Right forelimb (tissue), 1 donor: Measurements from ENCODE around the gene SOX12.
"Not testable (repeated sequence)": the region's sequence is repeated elsewhere in the genome, so short reads cannot be mapped to it uniquely, and the experiment has no call there.

Source experiments
- DNase-seq: peaks from one replicate; pipeline ENCODE4 v3.0.0-alpha.2; 2018

The SOX12 gene

DNA sequence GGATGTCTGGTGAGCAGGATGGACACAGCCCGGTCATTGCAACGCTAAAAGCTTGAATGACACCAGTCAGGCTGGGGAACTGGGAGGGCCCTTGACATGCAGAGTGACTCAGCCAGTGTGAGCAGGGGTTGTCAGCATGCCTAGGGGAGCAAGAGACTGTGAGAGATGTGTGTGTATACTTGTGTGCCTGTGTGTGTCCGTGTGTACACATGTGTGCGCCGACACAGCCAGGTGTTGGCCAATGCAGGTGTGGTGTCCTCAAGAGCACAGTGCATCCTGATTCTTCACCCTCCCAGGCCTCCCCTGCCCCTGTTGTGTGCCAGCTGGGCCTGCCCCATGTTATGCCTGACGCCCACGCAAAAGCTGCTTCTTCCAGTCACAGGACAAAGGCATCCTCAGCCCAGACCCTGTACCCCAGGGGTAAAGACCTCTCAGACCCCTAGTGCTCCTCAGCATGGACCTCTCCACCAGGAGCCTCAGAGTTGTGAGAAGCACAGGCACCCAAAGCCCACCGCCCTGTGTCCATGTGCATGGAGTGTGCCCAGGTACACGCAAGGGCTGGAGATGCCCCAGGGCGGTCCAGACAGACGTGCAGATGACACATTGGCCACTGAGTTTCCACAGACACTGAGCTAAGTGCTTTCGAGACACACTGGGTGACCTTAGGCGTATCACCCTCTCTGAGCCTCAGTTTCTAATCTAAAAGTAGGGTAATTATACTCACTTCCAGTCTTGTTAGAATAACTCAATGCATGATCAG, 38.1 kb downstream of the SOX12 start:
- DNase-seq: no peak

DNA sequence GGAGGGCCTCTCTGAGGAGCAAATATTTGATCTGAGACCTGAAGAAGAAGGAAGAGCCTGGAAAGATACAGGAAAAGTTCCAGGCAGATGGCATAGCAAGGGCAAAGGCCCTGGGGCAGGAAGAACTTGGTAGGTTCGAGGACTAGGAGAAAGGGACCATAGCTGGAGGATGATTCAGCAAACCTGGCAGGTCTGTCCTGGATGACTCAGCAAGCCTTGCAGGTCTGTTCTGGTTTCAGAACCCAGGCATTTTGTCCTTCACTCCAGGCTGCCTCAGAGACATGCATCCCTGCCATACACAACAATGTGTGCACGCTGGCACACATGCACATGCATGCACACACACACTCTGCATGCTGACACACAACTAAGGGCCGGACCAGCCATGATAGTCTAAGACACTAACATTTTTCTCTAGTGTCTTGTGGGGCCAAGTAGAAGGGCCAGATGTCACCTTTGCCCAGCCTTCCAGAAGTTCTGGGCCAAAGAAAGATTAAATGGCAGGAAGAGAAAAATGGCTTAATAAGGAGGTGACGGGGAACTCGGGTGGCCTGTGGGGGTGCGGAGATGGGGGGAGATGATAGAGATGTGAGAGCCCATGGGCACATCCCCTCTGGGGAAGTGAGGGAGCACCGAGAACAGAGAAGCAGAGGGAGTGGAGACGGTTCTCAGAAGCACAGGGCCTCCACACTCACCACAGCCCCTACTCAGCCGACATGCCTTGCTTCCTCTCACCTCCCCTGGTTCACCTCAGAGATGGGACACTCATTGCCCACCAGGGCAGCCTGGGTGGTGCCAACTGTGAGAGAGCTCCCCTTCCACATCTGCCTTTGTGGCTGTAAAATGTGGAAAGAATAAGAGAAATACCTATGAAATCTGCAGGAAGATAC, 39.8 kb downstream of the SOX12 start:
- DNase-seq: no peak

DNA sequence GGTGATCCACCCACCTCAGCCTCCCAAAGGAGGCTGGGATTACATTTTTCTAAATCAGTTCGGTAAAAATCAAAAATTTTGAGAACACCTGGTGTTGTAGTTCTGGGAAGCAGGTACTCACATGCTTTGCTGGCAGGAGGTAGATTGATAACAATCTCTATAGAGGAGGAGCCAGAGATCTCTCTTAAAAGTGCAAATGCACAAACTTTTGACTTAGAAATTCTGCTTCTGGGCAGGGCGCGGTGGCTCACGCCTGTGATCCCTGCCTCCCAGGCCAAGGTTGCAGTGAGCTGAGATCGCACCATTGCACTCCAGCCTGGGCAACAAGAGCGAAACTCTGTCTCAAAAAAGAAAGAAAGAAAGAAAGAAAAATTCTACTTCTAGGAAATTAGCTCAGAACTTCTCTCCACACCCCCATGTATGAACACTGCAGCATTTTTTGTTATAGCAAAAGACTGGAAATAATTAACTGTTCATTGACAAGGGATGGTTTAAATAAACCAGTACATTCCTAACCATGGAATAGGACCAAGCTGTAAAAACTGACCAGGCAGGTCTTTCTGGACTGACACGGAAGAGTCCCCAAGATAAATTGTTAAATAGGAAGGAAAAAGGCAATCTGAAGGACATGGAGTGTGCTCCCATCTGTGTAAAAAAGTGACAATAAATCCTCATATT, 40.8 kb downstream of the SOX12 start:
- no peak for DNase-seq

DNA sequence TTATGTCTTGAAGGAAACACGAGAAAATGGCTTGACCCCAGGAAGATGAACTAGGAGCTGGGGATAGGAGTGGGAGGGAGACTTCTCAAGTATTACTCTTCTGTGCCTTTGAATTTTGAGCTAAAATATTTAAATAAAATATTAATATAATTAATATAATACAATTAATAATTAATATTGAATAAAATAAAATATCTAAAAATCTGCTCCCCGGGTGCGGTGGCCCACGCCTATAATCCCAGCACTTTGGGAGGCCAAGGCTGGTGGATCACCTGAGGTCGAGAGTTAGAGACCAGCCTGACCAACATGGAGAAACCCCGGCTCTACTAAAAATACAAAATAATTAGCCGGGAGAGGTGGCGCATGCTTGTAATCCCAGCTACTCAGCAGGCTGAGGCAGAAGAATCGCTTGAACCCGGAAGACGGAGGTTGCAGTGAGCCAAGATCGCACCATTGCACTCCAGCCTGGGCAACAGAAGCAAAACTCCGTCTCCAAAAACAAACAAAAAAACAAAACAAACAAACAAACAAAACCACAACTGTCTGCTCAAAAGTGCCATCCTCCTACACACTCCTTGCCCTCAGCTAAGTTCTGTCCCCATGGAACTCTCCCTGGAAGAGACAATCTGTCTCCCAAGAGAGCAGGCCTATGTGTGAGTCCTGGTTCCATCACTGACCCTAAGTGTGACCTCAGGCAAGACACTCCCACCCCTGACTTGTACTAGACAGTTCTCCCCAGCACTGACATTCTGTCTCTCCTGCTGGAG, 41.5 kb downstream of the SOX12 start:
- DNase-seq: no peak

DNA sequence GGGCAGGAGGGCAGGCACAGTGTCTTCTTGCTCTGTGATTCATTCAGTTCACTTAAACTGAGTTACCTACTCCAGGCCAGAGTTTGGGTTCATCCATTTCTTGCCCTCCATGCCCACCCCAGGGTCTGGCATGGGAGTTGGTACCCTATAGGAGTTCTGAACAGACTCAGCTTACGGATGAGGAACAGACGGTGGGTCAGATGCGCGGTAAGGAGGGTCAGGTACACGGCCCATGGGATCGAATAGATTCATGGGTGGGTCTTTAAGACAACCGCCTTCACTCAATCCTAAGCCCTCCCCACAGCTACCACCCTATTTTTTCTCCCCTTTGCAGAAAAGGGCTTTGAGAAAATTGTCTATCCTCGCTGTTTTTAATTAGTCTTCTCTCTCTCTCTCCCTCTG, 42.1 kb downstream of the SOX12 start:
- no peak for DNase-seq

DNA sequence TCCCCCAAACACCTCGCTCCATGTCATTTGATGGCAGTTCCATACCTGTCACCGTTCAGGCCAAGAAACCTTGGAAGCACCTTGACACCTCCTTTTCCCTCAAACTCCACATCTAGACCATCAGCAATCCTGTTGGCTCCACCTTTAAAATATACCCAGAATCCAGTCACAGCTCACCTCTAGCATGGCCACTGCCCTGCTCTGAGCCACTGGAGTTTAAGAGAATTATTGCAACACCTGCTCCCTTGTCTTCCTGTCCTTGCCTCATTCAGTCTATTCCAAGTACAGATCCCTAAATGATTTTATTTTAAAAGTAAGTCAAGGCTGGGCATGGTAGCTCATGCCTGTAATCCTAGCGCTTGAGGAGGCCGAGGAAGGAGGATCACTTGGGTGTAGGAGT, 43.6 kb downstream of the SOX12 start:
- no peak for DNase-seq

DNA sequence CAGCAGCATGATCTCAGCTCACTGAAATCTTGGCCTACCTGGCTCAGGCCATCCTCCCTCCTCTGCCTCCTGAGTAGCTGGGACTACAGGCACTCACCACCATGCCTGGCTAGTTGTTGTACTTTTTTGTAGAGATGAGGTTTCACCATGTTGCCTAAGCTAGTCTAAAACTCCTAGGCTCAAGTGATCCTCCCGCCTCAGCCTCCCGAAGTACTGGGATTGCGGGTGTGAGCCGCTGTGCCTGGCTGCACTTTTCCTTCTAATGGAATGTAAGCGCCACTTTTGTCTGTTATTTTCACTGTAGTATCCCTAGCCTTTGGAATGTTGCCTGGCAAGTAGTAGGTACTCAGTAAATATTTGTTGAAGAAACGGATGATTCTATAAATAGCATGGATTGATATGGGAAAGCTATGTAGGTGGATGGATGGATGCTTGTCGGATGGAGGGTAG, 44.8 kb downstream of the SOX12 start:
- DNase-seq: no peak

DNA sequence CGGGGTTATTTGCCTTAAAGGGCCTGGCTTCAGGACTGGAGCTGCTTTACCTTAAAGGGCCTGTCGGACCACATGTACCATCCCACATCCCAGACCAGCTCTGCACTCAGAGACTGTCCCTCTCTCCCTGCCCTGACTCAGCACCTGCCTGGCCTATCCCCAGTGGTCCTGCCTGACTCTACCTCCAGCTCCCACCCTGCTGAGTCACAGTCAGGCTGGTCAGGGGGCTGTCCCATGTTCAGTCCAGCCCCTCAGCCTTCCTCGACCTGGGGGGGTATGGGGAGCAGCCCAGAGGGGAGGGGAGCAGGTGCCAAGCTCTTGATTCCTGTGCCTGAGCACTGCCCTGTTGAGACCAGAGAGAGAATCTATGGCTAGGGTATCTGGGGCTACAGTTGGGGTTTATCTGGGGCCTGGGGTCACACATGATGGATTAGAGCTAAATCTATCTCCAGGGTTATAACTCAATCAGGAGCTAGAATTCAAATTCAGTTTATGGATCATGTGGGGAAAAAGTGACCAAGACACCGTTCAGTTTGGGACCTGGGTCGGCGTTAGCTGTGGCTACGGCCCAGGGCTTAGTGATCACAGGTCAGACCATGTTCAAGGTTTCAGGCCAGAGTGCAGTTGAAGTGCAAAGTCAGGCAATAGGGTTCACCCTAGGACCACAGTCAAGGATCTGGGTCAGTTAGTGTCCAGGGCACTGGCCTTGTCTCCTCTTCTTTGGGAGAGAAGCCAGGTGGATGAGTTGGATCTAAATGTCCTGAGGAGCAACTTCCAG, 45.8 kb downstream of the SOX12 start:
- DNase-seq: no peak

DNA sequence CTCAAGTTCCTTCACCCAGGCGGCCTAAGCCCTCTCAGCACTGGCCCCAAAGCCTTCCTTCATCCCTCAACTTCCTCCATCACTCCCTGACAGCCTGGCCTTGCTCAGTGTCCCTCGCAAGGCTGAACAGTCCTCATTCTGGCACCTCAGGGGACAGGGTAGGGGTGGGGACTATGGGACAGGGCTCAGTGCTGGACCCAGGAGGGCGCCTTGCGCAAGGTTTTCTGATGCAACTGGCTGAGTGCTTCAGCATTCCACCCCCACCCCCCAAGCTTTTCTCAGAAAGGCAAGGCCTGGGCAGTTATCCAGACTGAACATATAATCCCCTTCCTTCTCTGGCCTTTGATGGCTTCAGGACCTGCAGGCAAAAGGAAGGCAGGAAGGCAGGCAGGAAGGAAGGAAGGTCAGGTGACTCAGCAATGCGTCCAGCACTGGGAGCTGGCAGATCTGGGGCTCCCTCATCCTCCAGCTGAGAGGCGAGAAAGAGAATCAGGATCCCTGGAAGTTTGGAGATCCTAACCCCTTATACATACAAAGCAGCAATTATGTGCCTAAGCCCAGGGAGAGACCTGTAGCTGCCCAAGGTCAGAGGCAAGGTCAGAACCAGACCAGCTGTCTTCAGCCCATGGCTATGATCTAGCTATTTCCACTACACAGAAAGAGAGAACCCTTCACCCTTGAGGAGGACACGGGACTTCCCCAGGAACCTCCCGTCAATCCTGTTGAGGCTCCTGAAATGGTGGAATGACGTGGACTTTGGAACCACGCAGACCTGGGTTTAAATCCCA, 46.6 kb downstream of the SOX12 start:
- DNase-seq: peak; percentile 63

DNA sequence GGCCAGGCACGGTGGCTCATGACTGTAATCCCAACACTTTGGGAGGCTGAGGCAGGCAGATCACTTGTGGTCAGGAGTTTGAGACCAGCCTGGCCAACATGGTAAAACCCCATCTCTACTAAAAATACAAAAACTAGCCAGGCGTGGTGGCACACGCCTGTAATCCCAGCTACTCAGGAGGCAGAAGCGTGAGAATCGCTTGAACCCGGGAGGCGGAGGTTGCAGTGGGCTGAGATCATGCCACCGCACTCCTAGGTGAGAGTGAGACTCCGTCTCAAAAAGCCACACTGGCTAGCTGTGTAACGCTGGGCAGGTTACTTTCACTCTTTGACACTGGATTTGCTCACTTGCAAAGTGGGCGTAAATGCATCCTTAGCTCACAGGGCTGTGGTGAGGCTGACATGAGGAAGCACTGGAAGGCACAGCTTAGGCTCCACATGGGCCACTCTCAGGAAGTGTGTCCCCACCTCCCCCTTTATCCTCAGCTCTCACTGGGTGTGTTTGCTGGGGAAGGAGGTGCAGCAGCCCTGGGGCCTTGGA, 47.3 kb downstream of the SOX12 start:
- not testable (repeated sequence) for DNase-seq

DNA sequence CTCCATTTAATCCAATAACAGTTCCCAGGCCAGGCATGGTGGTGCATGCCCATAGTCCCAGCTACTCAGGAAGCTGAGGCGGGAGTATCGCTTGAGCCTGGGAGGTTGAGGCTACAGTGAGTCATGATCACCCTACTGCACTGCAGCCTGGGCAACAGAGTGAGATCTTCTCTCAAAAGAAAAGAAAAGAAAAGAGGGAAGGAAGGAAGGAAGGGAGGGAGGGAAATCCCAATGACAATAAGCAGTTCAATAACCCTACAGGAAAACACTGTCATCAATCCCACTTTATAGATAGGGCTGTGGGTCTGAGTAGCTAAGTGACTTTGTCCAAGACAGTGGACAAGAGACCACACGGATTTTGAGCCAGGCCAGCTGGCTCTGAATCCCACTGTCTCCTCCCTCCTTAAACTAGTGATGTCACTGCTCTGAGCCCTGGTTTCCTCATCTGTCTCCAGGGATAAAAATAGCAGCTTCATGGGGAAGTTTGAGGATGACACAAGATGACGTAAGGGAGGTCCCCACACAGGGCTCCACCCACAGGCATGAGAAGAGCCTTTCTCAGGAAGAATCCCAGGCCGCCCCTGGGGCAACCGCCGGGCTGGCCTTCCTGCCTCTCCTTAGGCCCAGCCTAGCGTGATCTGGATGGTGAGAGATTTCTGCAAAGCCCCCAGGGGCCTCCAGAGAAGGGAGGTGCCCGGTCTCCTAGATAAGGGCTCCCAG, 48.0 kb downstream of the SOX12 start:
- DNase-seq: no peak

DNA sequence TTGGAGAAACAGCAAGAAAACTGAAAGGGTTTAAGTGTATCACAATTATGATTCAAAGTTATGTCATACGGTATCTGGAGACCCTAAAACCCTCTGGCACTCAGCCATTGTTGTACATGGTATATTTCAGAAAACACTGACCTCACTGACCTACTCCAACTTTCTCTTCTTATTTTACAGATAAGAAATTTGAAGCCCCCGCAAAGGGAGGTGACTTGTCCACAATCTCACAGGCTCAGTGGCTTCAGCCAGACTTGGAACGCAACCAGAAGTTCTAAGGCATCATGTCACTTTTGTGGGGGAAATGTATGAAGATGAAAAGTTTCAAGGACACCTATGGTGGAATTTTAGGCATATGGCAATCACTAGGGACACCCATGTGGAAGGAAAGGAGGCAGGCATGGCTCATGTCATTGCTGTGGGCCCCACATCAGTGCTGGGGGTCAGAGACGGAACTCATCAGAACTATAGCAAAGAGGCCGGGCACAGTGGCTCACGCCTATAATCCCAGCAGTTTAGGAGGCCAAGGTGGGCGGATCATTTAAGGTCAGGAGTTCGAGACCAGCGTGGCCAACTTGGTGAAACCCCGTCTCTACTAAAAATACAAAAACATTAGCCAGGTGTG, 50.0 kb downstream of the SOX12 start:
- DNase-seq: no peak

DNA sequence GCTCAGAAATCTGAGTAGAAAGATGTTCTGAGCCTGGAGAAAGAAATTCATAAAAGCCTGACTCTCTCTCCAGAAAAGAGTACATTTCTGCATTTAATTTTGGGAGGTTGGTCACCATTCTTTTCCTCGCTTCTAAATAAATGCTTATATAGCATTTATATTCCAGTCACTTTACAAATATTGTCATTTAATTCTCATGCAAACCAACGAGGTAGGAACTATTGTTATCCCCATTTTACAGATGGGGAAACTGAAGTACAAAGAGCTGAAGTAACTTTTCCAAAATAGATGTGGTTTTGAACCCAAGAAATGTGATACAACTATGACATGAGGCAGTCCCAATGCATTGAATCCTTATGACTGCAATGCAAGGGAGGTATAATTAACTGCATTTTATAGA, 50.7 kb downstream of the SOX12 start:
- DNase-seq: no peak

DNA sequence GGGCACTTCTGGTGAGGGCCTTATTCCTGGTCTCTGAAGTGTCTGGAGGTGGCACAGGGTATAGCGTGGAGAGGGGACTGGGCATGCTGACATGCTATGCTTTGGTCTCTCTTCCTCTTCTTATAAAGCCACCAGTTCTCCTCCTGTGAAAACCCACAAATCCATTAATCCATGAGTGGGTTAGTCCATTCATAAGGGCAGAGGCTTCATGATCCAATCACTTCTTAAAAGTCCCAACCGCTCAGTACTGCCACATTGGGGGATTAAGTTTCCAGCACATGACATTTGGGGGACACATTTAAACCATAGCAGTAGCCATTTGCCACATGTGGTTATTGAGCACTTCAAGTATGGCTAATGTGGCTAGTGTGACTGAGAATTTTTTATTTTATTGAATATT, 51.4 kb downstream of the SOX12 start:
- no peak for DNase-seq

DNA sequence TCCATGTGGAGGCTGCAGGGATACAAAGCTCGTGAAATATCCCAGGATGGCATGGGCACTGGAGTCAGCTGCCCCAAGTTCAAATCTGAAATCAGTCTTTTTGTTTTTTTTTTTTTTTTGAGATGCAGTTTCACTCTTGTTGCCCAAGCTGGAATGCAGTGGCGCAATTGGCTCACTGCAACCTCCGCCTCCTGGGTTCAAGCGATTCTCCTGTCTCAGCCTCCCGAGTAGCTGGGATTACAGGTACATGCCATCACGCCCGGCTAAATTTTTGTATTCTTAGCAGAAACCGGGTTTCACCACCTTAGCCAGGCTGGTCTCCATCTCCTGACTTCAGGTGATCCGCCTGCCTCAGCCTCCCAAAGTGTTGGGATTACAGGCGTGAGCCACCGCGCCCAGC, 52.2 kb downstream of the SOX12 start:
- not testable (repeated sequence) for DNase-seq

DNA sequence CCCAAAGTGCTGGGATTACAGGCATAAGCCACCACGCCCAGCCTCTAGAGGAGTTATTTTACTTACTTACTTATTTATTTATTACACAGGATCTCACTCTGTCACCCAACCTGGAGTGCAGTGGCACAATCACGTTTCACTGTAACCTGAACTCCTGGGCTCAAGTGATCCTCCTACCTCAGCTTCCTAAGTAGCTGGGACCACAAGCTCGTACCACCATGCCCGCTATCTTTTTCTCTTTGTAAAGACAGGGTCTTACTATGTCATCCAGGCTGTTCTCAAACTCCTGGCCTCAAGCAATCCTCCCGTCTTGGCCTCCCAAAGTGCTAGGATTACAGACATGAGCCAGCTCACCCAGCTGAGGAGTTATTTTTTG, 53.6 kb downstream of the SOX12 start:
- DNase-seq: no peak
